UCSD-AML1 (cell line): Measurements from ENCODE around the gene UBE2O.

Experiments
- DNase-seq: peaks from one replicate; lab custom pipeline; 2025; ENCODE audit not compliant: unreplicated experiment; lab: John Stamatoyannopoulos, UW

UBE2O gene

GRCh38 chr17:76487451-76488192 lies 34.7 kb upstream of the UBE2O start:
- no peak for DNase-seq

GRCh38 chr17:76485569-76485968 lies 32.6 kb upstream of the UBE2O start:
- DNase-seq = peak; percentile 38

GRCh38 chr17:76484228-76484725 lies 31.3 kb upstream of the UBE2O start:
- no peak for DNase-seq

- DNase-seq = no peak
Measured at GRCh38 chr17:76481071-76481655, 28.2 kb upstream of the UBE2O start.

- peak; percentile 56 for DNase-seq
Measured at GRCh38 chr17:76480632-76481031, 27.7 kb upstream of the UBE2O start.

- no peak for DNase-seq
Measured at GRCh38 chr17:76479515-76480060, 26.6 kb upstream of the UBE2O start.

GRCh38 chr17:76478730-76479514 lies 26.0 kb upstream of the UBE2O start:
- no peak for DNase-seq

GRCh38 chr17:76478097-76478496 lies 25.1 kb upstream of the UBE2O start:
- no peak for DNase-seq

- no peak for DNase-seq
Measured at GRCh38 chr17:76477576-76477975, 24.6 kb upstream of the UBE2O start.

- DNase-seq = no peak
Measured at GRCh38 chr17:76476736-76477135, 23.8 kb upstream of the UBE2O start.

- no peak for DNase-seq
Measured at GRCh38 chr17:76475302-76475701, 22.4 kb upstream of the UBE2O start.

GRCh38 chr17:76474894-76475293 lies 21.9 kb upstream of the UBE2O start:
- DNase-seq = no peak

GRCh38 chr17:76474238-76474637 lies 21.3 kb upstream of the UBE2O start:
- DNase-seq = no peak

- DNase-seq = peak; percentile 37
Measured at GRCh38 chr17:76473541-76473985, 20.6 kb upstream of the UBE2O start.

- DNase-seq = no peak
Measured at GRCh38 chr17:76472726-76473125, 19.8 kb upstream of the UBE2O start.

GRCh38 chr17:76472258-76472645 lies 19.3 kb upstream of the UBE2O start:
- DNase-seq = no peak

- no peak for DNase-seq
Measured at GRCh38 chr17:76471498-76472257, 18.7 kb upstream of the UBE2O start.

GRCh38 chr17:76469991-76470739 lies 17.2 kb upstream of the UBE2O start:
- DNase-seq = no peak

GRCh38 chr17:76469076-76469990 lies 16.4 kb upstream of the UBE2O start:
- DNase-seq = no peak
